SK-N-SH (cell line): ENCODE measurements around the gene AKR1C2.

ENCODE experiments used
- CTCF ChIP-seq: fragments of 200-600 bp; sonication (generic); IDR thresholded peaks from 2 replicates; pipeline ENCODE4 v1.6.1; 2017; ENCODE audit warnings: antibody characterized with exemption, mild to moderate bottlenecking, moderate library complexity
- FOSL2 ChIP-seq: IDR thresholded peaks from 2 replicates; pipeline ENCODE4 v1.4.0; 2012; ENCODE audit warnings: low read depth, mild to moderate bottlenecking, moderate library complexity, borderline replicate concordance
- GABPA ChIP-seq: IDR thresholded peaks from 2 replicates; pipeline ENCODE4 v1.4.0; 2012; ENCODE audit warnings: low read depth, mild to moderate bottlenecking
- MEF2A ChIP-seq: IDR thresholded peaks from 2 replicates; pipeline ENCODE4 v1.4.0; 2012; ENCODE audit warnings: low read depth, borderline replicate concordance
- MXI1 ChIP-seq: IDR thresholded peaks from 2 replicates; pipeline ENCODE4 v1.6.1; 2012; ENCODE audit warnings: mild to moderate bottlenecking, low read depth, low read length, improper control_type of control experiment
- POLR2AphosphoS5 ChIP-seq: IDR thresholded peaks from 2 replicates; pipeline ENCODE4 v1.6.1; 2012; ENCODE audit warnings: low read depth, low read length
- RAD21 ChIP-seq: IDR thresholded peaks from 2 replicates; pipeline ENCODE4 v1.6.1; 2012; ENCODE audit warnings: mild to moderate bottlenecking, low read length
- YY1 ChIP-seq: IDR thresholded peaks from 2 replicates; pipeline ENCODE4 v1.4.0; 2012; ENCODE audit warnings: low read depth, mild to moderate bottlenecking
- TF ChIP-seq, protein P1 (sequence below): IDR thresholded peaks from 2 replicates; pipeline ENCODE4 v1.6.1; 2012; ENCODE audit warnings: mild to moderate bottlenecking, low read depth, low read length, moderate library complexity
- TF ChIP-seq, protein P2 (sequence below): IDR thresholded peaks from 2 replicates; pipeline ENCODE4 v1.4.0; 2012; ENCODE audit warnings: low read depth

- TF ChIP-seq, protein P1, sequence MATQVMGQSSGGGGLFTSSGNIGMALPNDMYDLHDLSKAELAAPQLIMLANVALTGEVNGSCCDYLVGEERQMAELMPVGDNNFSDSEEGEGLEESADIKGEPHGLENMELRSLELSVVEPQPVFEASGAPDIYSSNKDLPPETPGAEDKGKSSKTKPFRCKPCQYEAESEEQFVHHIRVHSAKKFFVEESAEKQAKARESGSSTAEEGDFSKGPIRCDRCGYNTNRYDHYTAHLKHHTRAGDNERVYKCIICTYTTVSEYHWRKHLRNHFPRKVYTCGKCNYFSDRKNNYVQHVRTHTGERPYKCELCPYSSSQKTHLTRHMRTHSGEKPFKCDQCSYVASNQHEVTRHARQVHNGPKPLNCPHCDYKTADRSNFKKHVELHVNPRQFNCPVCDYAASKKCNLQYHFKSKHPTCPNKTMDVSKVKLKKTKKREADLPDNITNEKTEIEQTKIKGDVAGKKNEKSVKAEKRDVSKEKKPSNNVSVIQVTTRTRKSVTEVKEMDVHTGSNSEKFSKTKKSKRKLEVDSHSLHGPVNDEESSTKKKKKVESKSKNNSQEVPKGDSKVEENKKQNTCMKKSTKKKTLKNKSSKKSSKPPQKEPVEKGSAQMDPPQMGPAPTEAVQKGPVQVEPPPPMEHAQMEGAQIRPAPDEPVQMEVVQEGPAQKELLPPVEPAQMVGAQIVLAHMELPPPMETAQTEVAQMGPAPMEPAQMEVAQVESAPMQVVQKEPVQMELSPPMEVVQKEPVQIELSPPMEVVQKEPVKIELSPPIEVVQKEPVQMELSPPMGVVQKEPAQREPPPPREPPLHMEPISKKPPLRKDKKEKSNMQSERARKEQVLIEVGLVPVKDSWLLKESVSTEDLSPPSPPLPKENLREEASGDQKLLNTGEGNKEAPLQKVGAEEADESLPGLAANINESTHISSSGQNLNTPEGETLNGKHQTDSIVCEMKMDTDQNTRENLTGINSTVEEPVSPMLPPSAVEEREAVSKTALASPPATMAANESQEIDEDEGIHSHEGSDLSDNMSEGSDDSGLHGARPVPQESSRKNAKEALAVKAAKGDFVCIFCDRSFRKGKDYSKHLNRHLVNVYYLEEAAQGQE = no peak
- TF ChIP-seq GABPA = no peak
- no peak for TF ChIP-seq CTCF
- TF ChIP-seq, protein P2, sequence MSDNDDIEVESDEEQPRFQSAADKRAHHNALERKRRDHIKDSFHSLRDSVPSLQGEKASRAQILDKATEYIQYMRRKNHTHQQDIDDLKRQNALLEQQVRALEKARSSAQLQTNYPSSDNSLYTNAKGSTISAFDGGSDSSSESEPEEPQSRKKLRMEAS = no peak
- TF ChIP-seq MEF2A = no peak
- no peak for TF ChIP-seq POLR2AphosphoS5
- no peak for TF ChIP-seq YY1
- no peak for TF ChIP-seq MXI1
- no peak for TF ChIP-seq RAD21
- TF ChIP-seq FOSL2 = no peak
Observed at GRCh38 chr10:4941540-4942330, 61.9 kb downstream of the AKR1C2 start.
